SU-DHL-6 (cell line): ENCODE results near the gene RASA2.

Experiments used
- CTCF ChIP-seq: fragments of 200-600 bp; sonication (generic); IDR thresholded peaks from one replicate; pipeline ENCODE4 v1.5.1; 2017; ENCODE audit warnings: antibody characterized with exemption, mild to moderate bottlenecking, low read length, moderate library complexity; ENCODE audit not compliant: insufficient read depth, poor library complexity, severe bottlenecking
- EZH2phosphoT487 ChIP-seq: fragments of 200-600 bp; sonication (generic), shearing (Covaris generic); conservative IDR thresholded peaks from 2 replicates; pipeline ENCODE4 v1.6.1; 2018; ENCODE audit warnings: mild to moderate bottlenecking, antibody characterized with exemption, low read length, moderate library complexity, mixed read lengths

- TF ChIP-seq CTCF (no peak), EZH2phosphoT487 (no peak)
Measured at GRCh38 chr3:141656771-141657170, 169.9 kb downstream of the RASA2 start.
